Ishikawa (cell line): ENCODE results near the gene TMC2.

ENCODE experiments used
- CEBPB ChIP-seq: IDR thresholded peaks from 2 replicates; pipeline ENCODE4 v1.6.1; 2012
- CREB1 ChIP-seq: IDR thresholded peaks from 2 replicates; pipeline ENCODE4 v1.6.1; 2012; ENCODE audit warnings: low read depth
- EGR1 ChIP-seq: IDR thresholded peaks from 2 replicates; pipeline ENCODE4 v1.6.1; 2012
- EP300 ChIP-seq: IDR thresholded peaks from 2 replicates; pipeline ENCODE4 v1.6.1; 2012; ENCODE audit warnings: borderline replicate concordance
- FOXM1 ChIP-seq: IDR thresholded peaks from 2 replicates; pipeline ENCODE4 v1.6.1; 2012; ENCODE audit warnings: low read depth, borderline replicate concordance
- NFIC ChIP-seq: IDR thresholded peaks from 2 replicates; pipeline ENCODE4 v1.6.1; 2012
- RAD21 ChIP-seq: IDR thresholded peaks from 2 replicates; pipeline ENCODE4 v1.6.1; 2012; ENCODE audit warnings: low read depth
- TAF1 ChIP-seq: IDR thresholded peaks from 2 replicates; pipeline ENCODE4 v1.6.1; 2012; ENCODE audit warnings: low read depth, mild to moderate bottlenecking
- TEAD4 ChIP-seq: IDR thresholded peaks from 2 replicates; pipeline ENCODE4 v1.6.1; 2012
- YY1 ChIP-seq: IDR thresholded peaks from 2 replicates; pipeline ENCODE4 v1.6.1; 2012; ENCODE audit warnings: low read depth
- TF ChIP-seq, protein P1 (sequence below): IDR thresholded peaks from 2 replicates; pipeline ENCODE4 v1.6.1; 2012
- TF ChIP-seq, protein P2 (sequence below): IDR thresholded peaks from 2 replicates; pipeline ENCODE4 v1.6.1; 2012
- TF ChIP-seq, protein P3 (sequence below): IDR thresholded peaks from 2 replicates; pipeline ENCODE4 v1.6.1; 2012; ENCODE audit warnings: low read depth, mild to moderate bottlenecking

DNA sequence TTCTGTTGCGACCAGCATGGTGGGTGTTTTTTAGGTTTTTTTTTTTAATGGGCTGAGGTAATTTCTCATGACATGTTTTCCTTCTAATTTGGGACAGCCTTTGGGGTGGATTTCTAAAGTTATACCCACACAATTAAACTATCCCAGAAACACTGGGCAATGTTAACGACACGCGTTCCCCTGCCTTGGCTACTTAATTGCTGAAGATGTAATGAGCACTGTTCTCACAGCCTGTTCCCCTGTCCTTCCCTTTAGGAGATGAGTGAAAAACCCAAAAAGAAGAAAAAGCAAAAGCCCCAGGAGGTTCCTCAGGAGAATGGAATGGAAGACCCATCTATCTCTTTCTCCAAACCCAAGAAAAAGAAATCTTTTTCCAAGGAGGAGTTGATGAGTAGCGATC is 121.3 kb downstream of the TMC2 start:
- no peak for TF ChIP-seq RAD21
- TF ChIP-seq TEAD4: no peak
- TF ChIP-seq, protein P1, sequence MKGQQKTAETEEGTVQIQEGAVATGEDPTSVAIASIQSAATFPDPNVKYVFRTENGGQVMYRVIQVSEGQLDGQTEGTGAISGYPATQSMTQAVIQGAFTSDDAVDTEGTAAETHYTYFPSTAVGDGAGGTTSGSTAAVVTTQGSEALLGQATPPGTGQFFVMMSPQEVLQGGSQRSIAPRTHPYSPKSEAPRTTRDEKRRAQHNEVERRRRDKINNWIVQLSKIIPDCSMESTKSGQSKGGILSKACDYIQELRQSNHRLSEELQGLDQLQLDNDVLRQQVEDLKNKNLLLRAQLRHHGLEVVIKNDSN: no peak
- TF ChIP-seq EP300: no peak
- TF ChIP-seq FOXM1: no peak
- TF ChIP-seq, protein P2, sequence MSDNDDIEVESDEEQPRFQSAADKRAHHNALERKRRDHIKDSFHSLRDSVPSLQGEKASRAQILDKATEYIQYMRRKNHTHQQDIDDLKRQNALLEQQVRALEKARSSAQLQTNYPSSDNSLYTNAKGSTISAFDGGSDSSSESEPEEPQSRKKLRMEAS: no peak
- TF ChIP-seq EGR1: no peak
- TF ChIP-seq NFIC: no peak
- no peak for TF ChIP-seq CREB1
- TF ChIP-seq, protein P3, sequence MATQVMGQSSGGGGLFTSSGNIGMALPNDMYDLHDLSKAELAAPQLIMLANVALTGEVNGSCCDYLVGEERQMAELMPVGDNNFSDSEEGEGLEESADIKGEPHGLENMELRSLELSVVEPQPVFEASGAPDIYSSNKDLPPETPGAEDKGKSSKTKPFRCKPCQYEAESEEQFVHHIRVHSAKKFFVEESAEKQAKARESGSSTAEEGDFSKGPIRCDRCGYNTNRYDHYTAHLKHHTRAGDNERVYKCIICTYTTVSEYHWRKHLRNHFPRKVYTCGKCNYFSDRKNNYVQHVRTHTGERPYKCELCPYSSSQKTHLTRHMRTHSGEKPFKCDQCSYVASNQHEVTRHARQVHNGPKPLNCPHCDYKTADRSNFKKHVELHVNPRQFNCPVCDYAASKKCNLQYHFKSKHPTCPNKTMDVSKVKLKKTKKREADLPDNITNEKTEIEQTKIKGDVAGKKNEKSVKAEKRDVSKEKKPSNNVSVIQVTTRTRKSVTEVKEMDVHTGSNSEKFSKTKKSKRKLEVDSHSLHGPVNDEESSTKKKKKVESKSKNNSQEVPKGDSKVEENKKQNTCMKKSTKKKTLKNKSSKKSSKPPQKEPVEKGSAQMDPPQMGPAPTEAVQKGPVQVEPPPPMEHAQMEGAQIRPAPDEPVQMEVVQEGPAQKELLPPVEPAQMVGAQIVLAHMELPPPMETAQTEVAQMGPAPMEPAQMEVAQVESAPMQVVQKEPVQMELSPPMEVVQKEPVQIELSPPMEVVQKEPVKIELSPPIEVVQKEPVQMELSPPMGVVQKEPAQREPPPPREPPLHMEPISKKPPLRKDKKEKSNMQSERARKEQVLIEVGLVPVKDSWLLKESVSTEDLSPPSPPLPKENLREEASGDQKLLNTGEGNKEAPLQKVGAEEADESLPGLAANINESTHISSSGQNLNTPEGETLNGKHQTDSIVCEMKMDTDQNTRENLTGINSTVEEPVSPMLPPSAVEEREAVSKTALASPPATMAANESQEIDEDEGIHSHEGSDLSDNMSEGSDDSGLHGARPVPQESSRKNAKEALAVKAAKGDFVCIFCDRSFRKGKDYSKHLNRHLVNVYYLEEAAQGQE: no peak
- TF ChIP-seq CEBPB: no peak
- TF ChIP-seq TAF1: no peak
- TF ChIP-seq YY1: no peak
